Measurements from ENCODE around the gene RIC8A. TPM values are rescaled to one million over a fixed set of nuclear protein-coding genes. Genes with fewer than 3 reads are reported as not detected.

The RIC8A gene
- total RNA-seq (2016; rRNA removed; fragmentation: Illumina TruSeq; extraction: Trizol) (62.1 and 65.0 TPM in 2 replicates), polyA plus RNA-seq (2011; rRNA removed) (63.8 and 84.3 TPM in 2 replicates), polyA minus RNA-seq (2011; rRNA and poly(A)+ RNA removed; ENCODE audit: low replicate concordance) (155 and 191 TPM in 2 replicates), Bru-seq, nascent RNA (percentile 67 among the genes with signal in this experiment), BruChase-seq, experiment 1, labeled RNA remaining after a 6-hour chase (percentile 88 among the genes with signal in this experiment), BruChase-seq, experiment 2, labeled RNA remaining after a 2-hour chase (percentile 83 among the genes with signal in this experiment)
- 21.7 and 29.0 TPM in 2 replicates for total RNA-seq (2016; cell fraction: cytosol; rRNA removed; fragmentation: Illumina TruSeq; extraction: Trizol; ENCODE audit: low read depth)
- 55.5 and 60.4 TPM in 2 replicates for total RNA-seq (2016; cell fraction: insoluble cytoplasmic fraction; rRNA removed; fragmentation: Illumina TruSeq; extraction: Trizol)
- total RNA-seq (2016; cell fraction: membrane; rRNA removed; fragmentation: Illumina TruSeq; extraction: Trizol), result 36.9 and 43.2 TPM in 2 replicates
- 37.1 and 38.2 TPM in 2 replicates for total RNA-seq (2016; cell fraction: nucleus; rRNA removed; fragmentation: Illumina TruSeq; extraction: Trizol)
- 47.5 and 48.4 TPM in 2 replicates for polyA plus RNA-seq (2011; cell fraction: cytosol; rRNA removed)
- 143 and 165 TPM in 2 replicates for polyA plus RNA-seq (2011; cell fraction: nucleus; rRNA removed)
- polyA plus RNA-seq (2012), result 24.6 and 31.6 TPM in 2 replicates
- 10.5 and 10.6 TPM in 2 replicates for polyA plus RNA-seq (2016; cell fraction: cytosol; fragmentation: Illumina TruSeq; extraction: Trizol; ENCODE audit: low read depth)
- polyA plus RNA-seq (2016; cell fraction: insoluble cytoplasmic fraction; fragmentation: Illumina TruSeq; extraction: Trizol; ENCODE audit: low read depth), result 53.7 and 58.5 TPM in 2 replicates
- 26.8 and 29.3 TPM in 2 replicates for polyA plus RNA-seq (2016; cell fraction: membrane; fragmentation: Illumina TruSeq; extraction: Trizol; ENCODE audit: low read depth)
- 68.0 and 76.5 TPM in 2 replicates for polyA plus RNA-seq (2016; cell fraction: nucleus; fragmentation: Illumina TruSeq; extraction: Trizol; ENCODE audit: insufficient read depth, low read depth)
- 24.9 and 36.3 TPM in 2 replicates for polyA minus RNA-seq (2011; cell fraction: cytosol; rRNA and poly(A)+ RNA removed)
- polyA minus RNA-seq (2011; cell fraction: nucleus; rRNA and poly(A)+ RNA removed), result 47.4 and 55.1 TPM in 2 replicates
- long read RNA-seq, experiment 1, transcript RIC8A-203 (10 exons, 3,703 nt), result major isoform, 34 of 58 reads
- long read RNA-seq, experiment 1, partial matches to known transcripts, result 8 of 58 reads
- long read RNA-seq, experiment 1, other reads (novel, unspliced or antisense), result 13 of 58 reads
- long read RNA-seq, experiment 2, transcript RIC8A-203 (10 exons, 3,703 nt), result major isoform, 58 of 100 reads
- long read RNA-seq, experiment 2, partial matches to known transcripts, result 17 of 100 reads
- long read RNA-seq, experiment 2, other reads (novel, unspliced or antisense), result 19 of 100 reads

DNA sequence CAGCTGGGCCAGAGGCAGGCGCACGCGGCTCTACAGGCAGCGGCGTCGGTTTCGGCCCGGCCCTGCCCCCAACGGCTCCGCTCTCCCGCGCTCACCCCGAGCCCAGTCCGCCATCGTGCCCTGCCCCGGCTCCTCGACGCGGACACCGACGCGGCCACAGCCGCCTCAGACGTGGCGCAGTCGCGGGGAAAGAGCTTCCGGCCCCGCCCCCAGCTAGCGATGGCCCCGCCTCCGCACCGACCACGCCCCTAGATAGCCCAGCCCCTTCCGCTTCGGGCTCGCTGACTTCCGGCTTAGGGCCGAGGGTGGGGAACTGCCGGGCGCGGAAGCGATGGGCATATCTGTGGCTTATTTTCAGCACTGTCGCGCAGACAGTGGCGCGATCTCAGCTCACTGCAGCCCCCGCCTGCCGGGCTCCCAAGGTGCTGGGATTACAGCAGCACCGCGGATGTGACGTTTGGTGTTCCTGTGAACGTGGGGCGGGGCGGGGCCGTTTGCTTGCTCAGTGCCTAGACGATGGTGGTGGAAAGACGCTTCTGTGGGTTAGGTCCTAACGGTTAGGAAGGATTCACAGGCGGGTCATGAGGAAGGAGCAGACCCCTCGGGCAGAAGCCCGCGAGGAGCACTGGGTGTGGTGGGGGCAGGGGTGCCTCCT lies at the start of gene RIC8A, which contains the start of gene BET1L:
Gene RIC8A (plus strand): TSS at position 501 of the 655 bp plus-strand sequence. CDS start 1,147 bp downstream, outside the sequence.
Gene BET1L (minus strand): TSS at position 192 of the 655 bp plus-strand sequence. CDS start 78 bp downstream, at position 114.
- H3K9me3 ChIP-seq (ENCODE audit: low read length), result no peaks in the 10 kb centered on the region
- H3K27me3 ChIP-seq (ENCODE audit: control insufficient read depth in 1 of 2, insufficient read depth in 2 of 2, low read length in 2 of 2), result no peaks in the 10 kb centered on the region; a peak in 1 of 5 replicates
- H3K4me2 ChIP-seq (ENCODE audit: low read depth, low read length), result peak within 1 kb of the TSS; percentile 97
- peak within 1 kb of the TSS; percentile 100 for H3K9ac ChIP-seq (ENCODE audit: insufficient read depth, low read depth, low read length)
- in situ Hi-C loops (cut with HindIII; ENCODE audit: extremely low pct_ligation_motif_present, low pct_unique_long_range_greater_than_20kb), result no loop called here
- BruUV-seq (replicated peaks), result no TSS peak
- ChIA-PET CTCF (ENCODE audit: low intra/inter-chr PET ratio, low total read pairs) (no interaction called here), POLR2A (interaction anchor here (0.8 to 3.9 kb wide), 20 partner anchors 9 to 353 kb away, joined by 3 to 41 read pairs (median 4); partner anchors contain the start of genes IFITM2, LMNTD2, RNH1 and SIRT3)
- H3K79me2 ChIP-seq (ENCODE audit: insufficient read depth, low read length), result peaks cover 46% of the 10 kb centered on the region
- ATAC-seq (peak; percentile 74), FAIRE-seq (peak; percentile 78), DNase-seq (ENCODE audit: low spot score) (peak; percentile 95)
- WGBS (ENCODE audit: low lambda C conversion rate), result 0% methylated on average over 6 of the region's 63 CpGs
- peaks cover 36% of the 10 kb centered on the region for H3K4me1 ChIP-seq (ENCODE audit: insufficient read depth, low read length)
- intact Hi-C loops (cut with micrococcal nuclease; ENCODE audit: unreplicated experiment), result loop anchor here (2.0 kb wide), 1 partner anchor 29 kb away; the partner anchor contains the start of genes PSMD13 and SIRT3
- peaks cover 23 to 51% of the 10 kb centered on the region in 2 experiments for H3K36me3 ChIP-seq (replicated peaks in 1 of 2; ENCODE audit: control insufficient read depth in 1 of 2, insufficient read depth in 2 of 2, low read length in 2 of 2)
- peak within 1 kb of the TSS; percentile 96 for H3K27ac ChIP-seq (ENCODE audit: extremely low read length, insufficient read depth, low read length)
- H2AFZ ChIP-seq (ENCODE audit: low read length), result no peak within 1 kb of the TSS
- H4K20me1 ChIP-seq (ENCODE audit: insufficient read depth, low read length), result peaks cover 7% of the 10 kb centered on the region; the same call in 1 of the 2 replicates
- peak within 1 kb of the TSS; percentile 75 to 90 (median 89) for H3K4me3 ChIP-seq (replicated peaks in 1 of 3; ENCODE audit: insufficient read depth in 1 of 3, low read depth in 2 of 3, low read length in 3 of 3)
- TF ChIP-seq IRF2 (CRISPR knock-in tag; IDR thresholded peaks at IDR 0.05) (peak; percentile 21; the same call in 1 of the 2 replicates), ZFY (CRISPR knock-in tag; IDR thresholded peaks at IDR 0.05) (peak; percentile 95), GPN1 (CRISPR knock-in tag; IDR thresholded peaks at IDR 0.05; ENCODE audit: borderline replicate concordance) (no peak), ZNF496 (CRISPR knock-in tag; IDR thresholded peaks at IDR 0.05; ENCODE audit: insufficient replicate concordance) (no peak), ZNF713 (CRISPR knock-in tag; IDR thresholded peaks at IDR 0.05) (no peak), ZNF354B (CRISPR knock-in tag; IDR thresholded peaks at IDR 0.05) (no peak), THYN1 (CRISPR knock-in tag; IDR thresholded peaks at IDR 0.05; ENCODE audit: borderline replicate concordance, low read depth) (no peak), CHCHD3 (CRISPR knock-in tag; IDR thresholded peaks at IDR 0.05) (no peak; the same call in 1 of the 2 replicates), ZNF33B (CRISPR knock-in tag; IDR thresholded peaks at IDR 0.05) (peak; percentile 55; the same call in 1 of the 2 replicates), ZZZ3 (CRISPR knock-in tag; IDR thresholded peaks at IDR 0.05; ENCODE audit: borderline replicate concordance) (peak; percentile 78; the same call in 1 of the 2 replicates), ZBTB7B (CRISPR knock-in tag; IDR thresholded peaks at IDR 0.05) (no peak; the same call in 1 of the 2 replicates), ZNF33A (CRISPR knock-in tag; IDR thresholded peaks at IDR 0.05; ENCODE audit: borderline replicate concordance) (no peak), ZXDC (CRISPR knock-in tag; IDR thresholded peaks at IDR 0.05) (peak; percentile 77; the same call in 1 of the 2 replicates), ZNF3 (CRISPR knock-in tag; IDR thresholded peaks at IDR 0.05) (no peak)
- TF ChIP-seq, protein P1, sequence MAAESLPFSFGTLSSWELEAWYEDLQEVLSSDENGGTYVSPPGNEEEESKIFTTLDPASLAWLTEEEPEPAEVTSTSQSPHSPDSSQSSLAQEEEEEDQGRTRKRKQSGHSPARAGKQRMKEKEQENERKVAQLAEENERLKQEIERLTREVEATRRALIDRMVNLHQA (CRISPR knock-in tag; IDR thresholded peaks at IDR 0.05), result no peak
